Measurements from ENCODE around the gene SHLD1.

GRCh38 chr20:5716953-5717352 lies 33.2 kb upstream of the SHLD1 start:
- TF ChIP-seq, protein P1, sequence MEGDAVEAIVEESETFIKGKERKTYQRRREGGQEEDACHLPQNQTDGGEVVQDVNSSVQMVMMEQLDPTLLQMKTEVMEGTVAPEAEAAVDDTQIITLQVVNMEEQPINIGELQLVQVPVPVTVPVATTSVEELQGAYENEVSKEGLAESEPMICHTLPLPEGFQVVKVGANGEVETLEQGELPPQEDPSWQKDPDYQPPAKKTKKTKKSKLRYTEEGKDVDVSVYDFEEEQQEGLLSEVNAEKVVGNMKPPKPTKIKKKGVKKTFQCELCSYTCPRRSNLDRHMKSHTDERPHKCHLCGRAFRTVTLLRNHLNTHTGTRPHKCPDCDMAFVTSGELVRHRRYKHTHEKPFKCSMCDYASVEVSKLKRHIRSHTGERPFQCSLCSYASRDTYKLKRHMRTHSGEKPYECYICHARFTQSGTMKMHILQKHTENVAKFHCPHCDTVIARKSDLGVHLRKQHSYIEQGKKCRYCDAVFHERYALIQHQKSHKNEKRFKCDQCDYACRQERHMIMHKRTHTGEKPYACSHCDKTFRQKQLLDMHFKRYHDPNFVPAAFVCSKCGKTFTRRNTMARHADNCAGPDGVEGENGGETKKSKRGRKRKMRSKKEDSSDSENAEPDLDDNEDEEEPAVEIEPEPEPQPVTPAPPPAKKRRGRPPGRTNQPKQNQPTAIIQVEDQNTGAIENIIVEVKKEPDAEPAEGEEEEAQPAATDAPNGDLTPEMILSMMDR (IDR thresholded peaks at IDR 0.05), result no peak
- TF ChIP-seq POLR2A (IDR thresholded peaks at IDR 0.05), result no peak

Measured in lower leg skin (tissue), 3 donors.